Posterior vena cava (tissue), 2 donors: Measurements from ENCODE around the gene SLC8A3. TPM values are rescaled to one million over a fixed set of nuclear protein-coding genes. Genes with fewer than 3 reads are reported as not detected.

Experiments used
- DNase-seq: peaks from one replicate; pipeline ENCODE4 v3.0.0-alpha.2; 2020; ENCODE audit warnings: low spot score
- intact Hi-C, 2 donors: fragments of 100-400 bp; cut with DNase I; formaldehyde crosslinking; loops; one replicate each; pipeline versions ENCODE4 v1.14.1 to v1.14.2; 2022 to 2023
- total RNA-seq, 2 donors: library from RNA; stranded (reverse); fragmentation: NEBNext Ultra II Directional; extraction: Animal tissue kit (Norgen Biotek cat#: 25700); gene quantifications; one replicate each; pipeline ENCODE4 v1.2.1, GENCODE V29; 2021
- donor health status: DM: yes; HTN: yes; CAD: no.
- donor health status: DM: yes; HTN: yes; CAD: no.

The SLC8A3 gene
- total RNA-seq, 2 donors from 2014 or later = 0.10 to 0.46 TPM

DNA sequence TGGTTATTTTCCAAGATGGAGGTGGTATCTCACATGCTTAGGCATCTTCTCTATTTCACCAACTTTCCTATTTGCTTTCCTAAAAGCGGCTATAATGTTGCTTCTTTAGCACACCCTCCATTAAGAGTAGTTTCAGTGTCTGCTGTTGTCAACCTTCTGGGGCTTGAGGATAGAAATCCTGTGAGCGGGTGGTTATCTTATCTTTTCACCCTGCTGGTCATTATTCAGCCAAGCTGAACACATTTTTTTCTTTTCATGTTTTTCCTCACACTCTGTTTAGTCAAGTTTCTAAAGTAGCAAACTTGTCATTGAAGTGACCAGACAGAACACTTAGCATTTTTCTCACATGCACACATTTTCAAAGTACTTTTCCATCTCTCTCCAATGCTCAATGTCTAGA is 104.5 kb downstream of the SLC8A3 start:
- intact Hi-C loops = no loop called here
- no peak for DNase-seq

DNA sequence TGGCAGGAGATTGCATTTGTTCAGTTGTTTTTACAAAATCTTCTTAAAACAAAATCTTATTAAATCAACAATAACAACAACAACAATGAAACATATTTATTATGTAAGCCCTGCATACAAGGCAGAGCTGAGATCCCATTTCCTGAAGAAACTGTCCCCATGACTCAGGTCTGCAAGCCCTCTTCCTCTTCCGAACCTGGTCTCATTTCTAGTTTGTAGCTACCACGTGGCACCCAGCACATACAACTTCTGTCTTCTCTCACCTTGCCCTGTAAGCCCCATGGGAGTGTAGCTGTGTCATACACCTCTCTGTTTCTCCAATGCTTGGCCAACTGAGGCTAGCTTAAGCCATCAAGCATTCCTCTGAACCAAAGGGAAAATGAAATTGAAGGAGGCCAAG is 106.4 kb downstream of the SLC8A3 start:
- DNase-seq = no peak
- intact Hi-C loops = no loop called here

DNA sequence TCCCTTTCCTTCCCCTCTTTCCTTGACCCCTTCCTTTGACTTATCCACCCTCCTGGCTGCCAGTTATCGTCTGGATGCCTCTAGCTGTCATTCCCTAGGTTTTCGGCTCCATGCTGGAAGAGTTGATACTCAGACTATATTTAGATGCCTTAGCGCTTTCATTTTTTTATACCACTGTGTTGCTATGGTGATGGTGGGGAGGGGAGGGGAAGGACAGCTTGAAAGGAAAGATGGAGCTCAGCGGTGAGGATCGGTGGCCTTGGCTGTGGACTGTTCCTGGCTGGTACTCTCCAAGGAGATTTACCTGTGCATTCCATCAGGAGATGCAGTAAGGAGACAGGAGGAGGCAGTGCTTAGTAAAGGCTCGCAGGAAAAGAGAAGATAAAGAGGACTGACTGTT is 108.7 kb downstream of the SLC8A3 start:
- intact Hi-C loops = loop anchor here in 1 of 2 donors (1.0 kb wide), 1 partner anchor 9 kb away; no protein-coding TSS in a partner anchor
- DNase-seq = no peak

DNA sequence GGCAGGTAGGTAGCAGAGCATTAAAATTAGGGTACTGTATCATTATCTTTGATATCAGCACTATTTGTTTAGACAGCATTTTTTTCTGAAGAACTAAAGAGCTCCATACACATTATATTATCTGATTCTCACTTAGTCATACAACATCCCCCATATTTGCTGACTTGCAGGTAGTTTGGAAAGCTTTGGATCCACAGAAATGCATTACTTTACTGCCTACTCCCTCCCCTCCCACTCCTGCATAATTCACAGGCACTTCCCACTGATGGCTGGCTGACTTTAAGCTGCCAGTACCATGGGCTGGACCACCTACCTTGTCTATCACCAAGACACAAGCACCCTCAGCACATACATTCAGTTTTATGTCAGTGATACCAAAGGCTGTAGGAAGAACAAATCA is 110.4 kb downstream of the SLC8A3 start:
- intact Hi-C loops = no loop called here
- DNase-seq = no peak

DNA sequence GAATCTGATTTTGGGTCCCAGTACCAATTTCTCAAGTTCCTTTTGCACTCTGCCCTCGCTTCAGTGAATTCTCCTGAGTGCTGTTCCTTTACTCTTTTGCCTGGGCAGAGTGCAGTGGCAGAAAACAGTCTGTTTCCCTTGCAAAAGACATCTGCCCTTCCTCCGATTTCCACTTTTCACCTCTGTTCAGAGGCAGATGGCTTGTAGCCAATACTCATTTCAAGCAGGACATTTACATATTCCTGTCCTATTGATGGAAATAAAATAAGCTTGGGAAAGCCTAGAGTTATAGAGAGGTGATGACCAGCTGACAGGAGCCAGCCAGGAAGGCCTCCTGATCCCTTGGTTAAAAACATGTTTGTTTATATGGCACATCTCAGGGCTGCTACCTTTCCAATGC is 111.0 kb downstream of the SLC8A3 start:
- no peak for DNase-seq
- intact Hi-C loops = no loop called here

DNA sequence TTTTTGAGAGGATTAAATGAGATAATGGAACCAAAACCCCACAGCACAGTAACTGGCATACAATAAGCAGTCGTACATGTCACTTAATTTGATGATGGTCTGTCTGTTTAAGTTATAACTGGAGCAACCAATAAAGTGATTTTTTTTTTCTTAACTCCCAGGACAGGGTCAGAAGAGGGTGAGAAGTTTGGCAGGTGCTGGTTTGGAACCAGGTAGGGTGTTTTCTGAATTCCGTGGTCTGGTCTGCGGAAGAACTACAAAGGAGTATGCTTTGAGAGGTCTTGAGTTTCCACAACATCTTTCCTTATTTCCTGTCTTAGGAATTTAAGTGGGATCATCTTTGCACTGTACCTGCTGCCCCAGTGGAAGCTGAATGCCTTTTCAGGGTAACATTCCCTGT is 111.7 kb downstream of the SLC8A3 start:
- intact Hi-C loops = no loop called here
- DNase-seq = no peak

DNA sequence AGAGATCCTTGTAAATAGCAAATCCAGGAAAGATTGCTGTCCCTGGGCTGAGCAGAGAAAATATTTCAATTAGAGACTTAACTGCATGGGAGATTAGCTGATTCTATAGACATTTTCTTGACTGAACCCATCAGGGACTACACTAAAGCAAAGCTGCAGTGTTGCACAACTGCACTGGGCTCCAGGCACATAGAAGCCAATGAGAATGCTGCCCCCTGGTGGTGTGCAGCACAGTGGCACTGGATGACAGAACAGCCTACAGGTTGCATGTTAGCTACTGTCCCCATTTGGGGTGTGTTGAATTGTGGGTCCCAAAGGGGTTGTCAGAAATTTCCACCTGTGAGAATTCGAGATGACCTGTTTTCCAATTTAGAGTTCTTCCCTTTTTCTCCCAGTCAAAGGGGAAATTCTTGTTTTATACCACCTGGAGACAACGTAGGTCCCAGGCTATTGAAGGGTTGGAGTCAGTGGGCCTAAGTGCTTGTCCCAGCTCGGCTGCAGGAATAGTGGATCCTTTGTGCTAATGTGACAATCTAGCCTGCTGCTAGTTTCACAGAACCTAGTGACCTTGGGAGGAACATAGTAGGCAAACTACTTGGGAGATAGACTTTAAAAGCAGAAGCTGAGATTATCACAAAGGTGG is 114.7 kb downstream of the SLC8A3 start:
- intact Hi-C loops = no loop called here
- DNase-seq = peak; percentile 83

DNA sequence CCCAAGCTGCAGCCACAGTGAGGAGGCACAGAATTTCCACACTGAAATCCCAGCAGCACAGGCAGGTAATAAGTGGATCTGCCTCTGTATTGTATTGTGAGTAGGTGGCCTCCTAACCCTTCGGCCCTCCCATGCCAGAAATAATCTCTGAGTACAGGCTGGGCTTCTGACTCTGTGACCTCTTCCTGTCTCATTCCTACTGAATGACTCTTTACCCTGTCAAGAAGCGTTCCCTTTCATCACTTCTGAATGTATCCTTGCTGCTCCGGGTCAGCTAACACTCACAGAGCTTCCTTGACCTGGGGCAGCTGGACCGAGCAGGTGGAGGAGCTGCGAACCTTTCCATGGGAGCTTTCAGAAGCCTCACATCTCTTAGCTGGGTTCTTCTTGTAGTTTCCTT is 119.6 kb downstream of the SLC8A3 start:
- intact Hi-C loops = no loop called here
- no peak for DNase-seq

DNA sequence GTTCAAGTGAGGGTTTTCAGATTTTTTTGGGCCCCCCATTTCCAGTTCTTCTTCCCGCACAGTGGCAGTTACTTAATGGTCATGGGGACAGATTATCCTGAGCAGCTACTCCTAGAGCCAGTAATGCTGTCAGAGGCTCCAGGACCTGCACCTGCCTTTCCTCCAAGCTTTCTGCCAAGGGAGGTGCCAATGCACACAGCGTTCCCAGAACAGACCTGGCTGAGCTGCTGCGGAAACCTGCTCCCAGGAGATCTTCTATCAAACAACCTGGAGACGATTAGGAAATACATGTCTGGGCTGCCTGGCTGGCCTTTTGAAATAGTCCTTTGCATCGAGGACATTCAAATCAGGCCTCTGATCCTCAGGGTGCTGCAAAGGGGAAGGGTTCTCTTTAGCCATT is 120.9 kb downstream of the SLC8A3 start:
- intact Hi-C loops = no loop called here
- no peak for DNase-seq

DNA sequence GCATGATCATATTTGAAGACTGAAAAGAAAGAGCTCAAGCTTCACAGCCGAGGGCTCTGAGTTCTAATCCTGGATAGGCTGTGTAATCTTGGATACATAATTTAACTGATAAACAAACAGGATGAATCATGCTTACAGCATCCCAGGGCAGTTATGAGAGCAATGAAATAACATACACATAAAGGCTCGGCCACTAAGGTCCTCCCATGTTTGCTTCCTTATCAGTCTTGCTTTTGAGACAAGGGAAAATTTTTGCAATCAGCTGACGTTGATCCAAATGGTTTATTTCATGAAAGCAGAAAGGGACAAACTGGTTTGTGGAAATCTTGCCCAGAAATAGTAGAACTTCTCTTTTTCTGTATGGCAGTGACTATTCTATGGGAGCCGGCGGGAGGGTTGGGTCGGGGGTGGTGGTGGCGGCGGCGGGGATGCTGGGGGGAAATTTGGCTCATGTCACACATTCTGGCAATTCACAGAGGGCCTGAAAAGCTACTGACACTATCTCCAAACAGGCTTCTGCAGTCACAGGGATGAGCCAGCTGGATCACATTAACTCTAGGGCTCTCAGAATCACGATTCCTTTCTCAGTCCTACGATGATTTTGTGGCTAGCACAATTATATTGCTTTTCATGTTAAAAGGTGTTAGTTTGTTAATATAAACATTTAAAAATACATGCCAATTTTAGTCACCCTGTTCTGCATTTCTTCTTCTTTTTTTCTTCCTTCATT is 124.5 kb downstream of the SLC8A3 start:
- intact Hi-C loops = no loop called here
- no peak for DNase-seq

DNA sequence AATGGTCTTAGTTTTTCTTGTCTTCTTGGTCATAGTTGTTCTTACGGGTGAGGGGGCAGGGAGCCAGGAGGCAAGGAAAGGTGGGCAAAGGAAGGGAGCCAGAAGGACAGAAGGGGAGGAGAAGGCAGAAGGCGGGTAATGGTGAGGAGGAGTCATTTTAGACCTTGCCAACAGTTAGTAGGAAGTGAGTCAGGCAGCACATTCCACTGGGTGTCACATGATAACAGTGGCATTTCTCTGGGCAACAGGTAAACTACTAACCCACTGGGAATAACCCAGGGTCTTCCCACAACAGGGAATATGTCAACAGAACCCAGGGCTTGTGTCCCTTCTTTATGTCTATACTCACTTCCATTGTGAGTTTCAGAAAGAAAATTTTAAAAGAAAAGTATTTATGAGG is 127.6 kb downstream of the SLC8A3 start:
- intact Hi-C loops = no loop called here
- DNase-seq = no peak

DNA sequence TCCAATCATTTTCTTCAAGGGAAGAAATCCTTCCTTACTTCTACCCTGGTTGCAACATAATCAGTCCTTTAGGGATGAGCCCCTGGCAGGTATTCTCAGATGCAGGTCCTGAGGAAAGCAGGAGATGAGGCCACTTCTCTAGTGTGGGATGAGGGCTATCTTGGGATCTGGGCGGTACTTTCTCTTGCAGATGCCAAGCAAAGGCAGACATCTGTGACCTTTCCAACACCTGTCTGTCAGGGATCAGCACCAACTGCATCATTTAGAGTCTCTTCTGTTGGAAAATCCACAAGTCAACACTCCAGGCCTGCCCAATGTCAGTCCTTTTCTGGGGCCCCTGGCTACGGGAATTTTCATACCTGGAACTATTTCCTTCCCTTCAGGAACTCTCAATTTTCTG is 129.2 kb downstream of the SLC8A3 start:
- intact Hi-C loops = no loop called here
- DNase-seq = no peak

DNA sequence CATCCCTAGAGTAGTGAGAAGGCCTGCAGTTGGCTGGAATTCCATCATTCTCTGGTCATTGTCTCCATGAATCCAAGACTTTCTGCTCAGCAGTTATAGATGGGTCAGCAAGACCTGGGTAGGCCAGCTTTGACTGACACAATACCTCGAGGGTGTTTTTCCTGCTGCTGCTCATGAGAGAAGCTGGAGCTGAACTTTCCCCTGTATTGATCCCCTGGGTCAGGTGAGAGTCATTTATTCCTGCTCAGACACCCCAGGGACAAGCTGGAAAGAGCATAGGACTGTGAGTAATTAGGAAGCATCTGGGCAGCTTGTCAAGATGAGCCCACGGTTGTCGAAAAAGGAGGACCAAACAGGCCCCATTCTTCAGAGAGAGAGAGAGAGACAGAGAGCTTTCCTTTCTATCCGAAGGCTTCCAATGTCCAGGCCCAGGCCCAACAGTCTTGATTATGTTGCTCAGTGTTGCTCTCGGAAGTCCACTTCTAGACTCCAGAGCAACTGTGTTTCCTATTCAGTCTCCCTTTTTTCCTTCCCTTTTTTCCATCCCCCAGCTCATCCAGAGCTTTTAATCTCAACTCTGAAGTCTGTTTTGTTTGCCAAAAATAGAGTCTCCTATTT is 131.1 kb downstream of the SLC8A3 start:
- intact Hi-C loops = no loop called here
- DNase-seq = no peak

DNA sequence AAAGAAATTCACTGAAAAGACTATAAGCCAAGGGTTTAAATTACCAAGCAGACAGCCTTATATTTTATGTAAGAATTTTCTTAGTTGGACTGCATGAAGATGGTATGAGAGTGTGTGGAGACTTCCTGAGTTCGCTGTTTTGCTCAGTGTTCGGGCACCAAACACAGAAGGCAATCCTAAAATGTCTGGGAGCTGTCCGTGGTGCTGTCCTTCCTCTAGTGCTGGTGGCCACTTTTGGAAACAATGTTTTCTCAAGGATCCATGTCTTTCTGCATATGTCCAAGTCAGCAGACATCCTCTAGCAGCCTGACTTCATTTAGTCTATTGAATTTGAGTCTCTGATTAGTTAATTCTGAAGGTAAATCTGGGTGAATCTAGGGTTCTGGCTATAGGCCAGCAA is 135.8 kb downstream of the SLC8A3 start:
- no peak for DNase-seq
- intact Hi-C loops = no loop called here

DNA sequence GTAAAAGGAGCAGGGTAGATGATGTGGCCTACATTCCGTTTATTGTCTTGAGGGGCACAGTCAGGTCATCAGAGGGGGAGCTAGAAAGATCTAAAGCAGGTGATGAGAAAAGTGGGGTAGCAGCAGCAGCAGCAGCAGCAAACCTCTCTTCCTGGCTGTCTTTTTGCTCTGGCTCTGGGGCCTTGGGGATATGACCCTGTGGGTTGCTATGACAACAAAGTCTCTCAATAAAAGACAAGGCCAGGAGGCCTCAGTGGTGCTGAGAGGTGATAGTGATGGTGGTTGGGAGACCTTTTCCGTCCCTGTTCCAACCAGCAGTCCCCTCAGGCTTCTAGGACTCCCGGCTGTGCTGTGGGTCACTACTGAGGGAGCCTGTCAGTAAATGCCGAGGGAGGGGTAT is 138.6 kb downstream of the SLC8A3 start:
- intact Hi-C loops = no loop called here
- no peak for DNase-seq

DNA sequence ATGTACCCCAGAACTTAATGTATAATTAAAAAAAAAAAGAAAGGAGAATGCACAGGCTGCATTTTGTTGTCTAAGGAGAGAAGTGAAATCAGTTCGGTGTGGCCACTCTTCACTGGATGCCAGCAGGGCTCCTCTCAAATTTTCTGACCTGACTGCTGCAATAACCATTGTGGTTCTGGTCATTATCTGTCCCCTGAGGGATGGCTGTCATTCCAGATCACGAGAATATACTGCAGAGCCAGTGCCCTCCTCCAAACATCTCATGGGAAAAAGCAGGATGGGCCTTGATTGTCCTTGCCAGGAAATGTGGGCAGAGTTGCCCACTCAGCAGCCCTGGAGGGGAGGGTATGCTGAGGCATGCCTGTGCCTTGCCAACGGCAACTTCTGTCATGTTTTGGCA is 139.1 kb downstream of the SLC8A3 start:
- intact Hi-C loops = no loop called here
- DNase-seq = no peak

DNA sequence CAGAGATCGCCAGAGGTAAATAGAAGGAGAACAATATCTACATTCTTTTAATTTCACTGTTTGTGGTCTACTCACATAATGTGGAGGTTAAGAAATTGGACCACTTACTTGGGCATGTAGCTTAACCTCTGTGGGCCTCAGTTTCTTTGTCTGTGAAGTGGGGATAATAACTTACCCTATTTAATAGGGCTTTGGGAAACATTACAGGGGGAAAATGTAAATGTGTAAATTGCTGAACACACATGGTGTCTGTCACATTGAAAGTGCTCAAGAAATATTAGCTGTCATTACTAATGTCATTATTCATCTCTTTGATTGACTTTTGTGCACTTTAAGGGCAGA is 140.5 kb downstream of the SLC8A3 start:
- intact Hi-C loops = no loop called here

DNA sequence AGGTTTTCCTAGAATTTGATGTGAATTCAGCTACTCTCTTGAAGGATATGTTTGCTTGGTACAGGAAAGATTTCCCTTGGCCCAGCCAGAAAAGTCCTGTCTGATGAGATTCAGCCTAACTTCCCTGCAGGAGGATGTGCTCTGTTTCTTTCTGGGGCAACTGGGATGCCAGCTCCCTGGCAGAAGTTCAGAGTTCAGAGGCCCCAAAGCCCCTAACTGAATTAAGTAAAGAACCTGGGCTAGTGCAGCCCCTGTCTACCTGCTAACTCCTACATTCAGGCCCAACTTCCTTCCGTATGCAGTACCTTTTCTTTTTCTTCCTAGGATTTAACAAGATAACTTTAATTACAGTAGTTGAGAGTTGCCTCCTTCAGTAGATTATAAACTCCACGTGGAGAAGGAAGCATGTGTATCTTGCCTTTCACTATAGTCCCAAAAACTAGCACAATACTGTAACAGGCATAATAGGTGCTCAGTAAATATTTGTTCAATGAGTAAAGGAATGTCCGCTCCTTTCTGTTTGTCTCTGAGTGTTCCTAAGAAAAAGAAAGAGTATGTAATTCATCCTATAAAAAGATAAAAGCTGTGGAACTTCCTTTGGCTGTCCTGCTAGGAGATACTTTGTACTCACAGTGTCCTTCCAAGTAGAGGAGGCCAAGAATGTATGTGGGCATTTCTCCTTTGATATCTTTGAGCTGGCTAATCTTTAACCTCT is 141.0 kb downstream of the SLC8A3 start:
- no peak for DNase-seq
- intact Hi-C loops = no loop called here

More for the DNA sequence above, 140.5 kb downstream of the SLC8A3 start:
- no peak for DNase-seq

DNA sequence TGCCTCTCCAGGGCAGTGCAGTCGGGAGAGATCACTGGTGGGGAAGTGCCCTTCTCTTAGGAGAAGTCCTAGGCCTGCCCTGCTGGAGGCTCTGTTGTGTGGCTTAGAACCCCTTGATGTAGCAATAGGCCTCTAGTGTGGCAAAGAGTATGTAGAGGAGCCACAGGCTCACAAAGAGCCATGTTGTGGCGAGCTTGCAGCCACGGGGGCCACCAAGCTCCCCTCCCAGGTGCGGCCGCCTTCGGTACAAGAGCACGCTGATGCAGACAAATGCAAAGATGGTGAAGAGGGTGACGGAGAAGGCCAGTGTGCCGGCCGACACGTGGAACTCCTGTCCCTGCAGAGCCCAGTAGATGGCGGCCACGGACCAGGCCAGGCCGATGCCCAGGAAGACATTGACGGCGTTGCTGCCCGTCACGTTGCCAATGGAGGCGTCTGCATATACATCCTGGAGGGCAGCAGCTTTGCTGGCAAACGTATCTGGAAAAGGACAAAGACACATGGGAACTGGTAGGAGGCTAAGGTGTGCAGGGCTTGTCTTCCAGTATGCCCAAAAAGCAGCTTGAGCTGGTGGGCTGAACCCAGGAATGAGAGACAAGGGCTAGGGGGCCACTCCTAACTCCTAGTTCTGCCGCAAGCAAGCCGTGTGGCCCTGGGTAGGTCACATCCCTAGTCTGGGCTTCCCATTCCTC is 142.8 kb downstream of the SLC8A3 start:
- intact Hi-C loops = no loop called here
- DNase-seq = peak; percentile 86

DNA sequence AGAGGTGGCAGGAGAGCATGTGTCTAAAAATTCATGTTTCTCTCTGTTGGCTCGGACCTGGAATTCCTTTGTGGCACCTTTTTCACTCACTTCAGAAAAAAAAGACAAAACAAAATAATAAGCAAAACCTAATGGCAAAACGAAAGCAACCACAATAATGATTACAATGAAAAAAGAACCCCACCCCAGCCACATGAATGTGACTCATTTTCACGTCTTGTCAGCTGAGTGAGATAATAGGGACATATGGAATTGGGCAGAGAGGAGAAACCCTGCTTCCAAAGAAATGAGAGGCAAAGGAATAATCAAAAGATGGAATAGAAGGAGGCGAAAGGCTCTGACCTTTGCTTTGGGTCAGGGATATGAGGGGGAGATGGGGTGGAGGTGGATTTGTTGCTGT is 143.4 kb downstream of the SLC8A3 start:
- intact Hi-C loops = no loop called here
- no peak for DNase-seq
